Body of pancreas (tissue), 4 donors: ENCODE measurements around the gene ACADSB. TPM values are rescaled to one million over a fixed set of nuclear protein-coding genes. Genes with fewer than 3 reads are reported as not detected.

Experiments
- ATAC-seq: fragments of 150-250 bp; one replicate; pipeline ENCODE4 v1.9.1; 2016
- DNase-seq, 4 donors: peaks; one replicate each; pipeline ENCODE4 v3.0.0-alpha.2; 2019
- H3K27ac ChIP-seq, 4 donors: fragments of 200-600 bp; sonication (generic); 1 replicate in 3 of 4; 2 replicates in 1 of 4; pipeline versions ENCODE4 v1.5.1 to v1.6.1; 2016 to 2019; ENCODE audit warnings: mild to moderate bottlenecking in 1 of 4, mixed read lengths in 1 of 4, moderate library complexity in 1 of 4
- H3K27me3 ChIP-seq, 2 donors: fragments of 200-600 bp; sonication (generic); one replicate each; pipeline ENCODE4 v1.6.0; 2016; ENCODE audit warnings: mild to moderate bottlenecking in 1 of 2
- H3K36me3 ChIP-seq, 2 donors: fragments of 200-600 bp; sonication (generic); replicated peaks in 1 of 2; 2 replicates each; pipeline ENCODE4 v1.5.1; 2016; ENCODE audit warnings: low read depth in 2 of 2; ENCODE audit not compliant: insufficient read depth in 1 of 2
- H3K4me1 ChIP-seq: fragments of 200-600 bp; sonication (generic); one replicate; pipeline ENCODE4 v1.6.0; 2016
- H3K4me3 ChIP-seq, 2 donors: fragments of 200-600 bp; sonication (generic); 1 replicate in 1 of 2; 2 replicates in 1 of 2; pipeline ENCODE4 v1.5.1; 2016 to 2019
- H3K9me3 ChIP-seq, 3 donors: fragments of 200-600 bp; sonication (generic); 1 replicate in 2 of 3; 2 replicates in 1 of 3; pipeline ENCODE4 v1.5.1; 2016
- POLR2A ChIP-seq, 3 donors: fragments of 450-650 bp; IDR thresholded peaks; one replicate each; pipeline ENCODE4 v1.6.1; 2016; ENCODE audit warnings: antibody characterized with exemption in 3 of 3, mild to moderate bottlenecking in 2 of 3
- WGBS, 2 donors: methylation state at CpG; one replicate each; pipeline ENCODE4 v1.1.5; 2017; 5-methylcytosine and 5-hydroxymethylcytosine counted together
- intact Hi-C: fragments of 100-400 bp; cut with DNase I; formaldehyde crosslinking; loops from one replicate; pipeline ENCODE4 v1.15.1; 2023
- total RNA-seq, 2 donors: library from RNA; depleted of rRNA; stranded (reverse); fragments of >200 nt; gene quantifications; one replicate each; pipeline ENCODE4 v1.1.0, GENCODE V29; 2016
- TF ChIP-seq, protein P1 (sequence below), 7 experiments: fragments of 450-650 bp in 4 of 7; fragments of 200-600 bp in 3 of 7; sonication (generic) in 3 of 7; IDR thresholded peaks; one replicate each; pipeline ENCODE4 v1.5.1; 2016 to 2019; ENCODE audit warnings: antibody characterized with exemption in 7 of 7

The ACADSB gene
- total RNA-seq, 2 donors from 2014 or later: 13.8 to 21.8 TPM

DNA sequence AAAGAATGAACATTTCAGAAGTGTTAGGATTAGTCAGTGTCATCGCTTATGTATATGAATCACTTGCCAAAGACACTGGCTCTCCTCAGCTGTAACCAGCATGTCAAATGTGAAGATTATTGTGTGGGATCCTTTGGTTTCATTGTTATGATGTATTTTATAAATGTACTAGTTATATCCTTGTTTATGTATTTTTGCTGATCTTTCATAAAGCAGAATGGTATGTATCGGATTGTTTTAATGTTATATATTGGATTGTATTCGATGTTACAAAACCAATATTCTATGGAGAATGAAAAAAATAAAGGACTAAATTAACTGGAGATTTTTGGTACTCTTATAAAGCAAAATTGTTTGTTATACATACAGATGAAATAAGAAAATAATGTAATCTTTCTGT, 49.2 kb downstream of the ACADSB start:
- intact Hi-C loops: no loop called here
- no peak for ATAC-seq
- Histone ChIP-seq H3K27me3 (no peaks in the 10 kb centered on the region), H3K9me3 (no peaks in the 10 kb centered on the region), H3K36me3 (no peaks in the 10 kb centered on the region), H3K4me1 (no peaks in the 10 kb centered on the region), H3K4me3 (no peak overlapping the region), H3K27ac (no peak overlapping the region)
- DNase-seq: no peak
- no peak for TF ChIP-seq POLR2A (IDR thresholded peaks at IDR 0.05)
- TF ChIP-seq, protein P1, sequence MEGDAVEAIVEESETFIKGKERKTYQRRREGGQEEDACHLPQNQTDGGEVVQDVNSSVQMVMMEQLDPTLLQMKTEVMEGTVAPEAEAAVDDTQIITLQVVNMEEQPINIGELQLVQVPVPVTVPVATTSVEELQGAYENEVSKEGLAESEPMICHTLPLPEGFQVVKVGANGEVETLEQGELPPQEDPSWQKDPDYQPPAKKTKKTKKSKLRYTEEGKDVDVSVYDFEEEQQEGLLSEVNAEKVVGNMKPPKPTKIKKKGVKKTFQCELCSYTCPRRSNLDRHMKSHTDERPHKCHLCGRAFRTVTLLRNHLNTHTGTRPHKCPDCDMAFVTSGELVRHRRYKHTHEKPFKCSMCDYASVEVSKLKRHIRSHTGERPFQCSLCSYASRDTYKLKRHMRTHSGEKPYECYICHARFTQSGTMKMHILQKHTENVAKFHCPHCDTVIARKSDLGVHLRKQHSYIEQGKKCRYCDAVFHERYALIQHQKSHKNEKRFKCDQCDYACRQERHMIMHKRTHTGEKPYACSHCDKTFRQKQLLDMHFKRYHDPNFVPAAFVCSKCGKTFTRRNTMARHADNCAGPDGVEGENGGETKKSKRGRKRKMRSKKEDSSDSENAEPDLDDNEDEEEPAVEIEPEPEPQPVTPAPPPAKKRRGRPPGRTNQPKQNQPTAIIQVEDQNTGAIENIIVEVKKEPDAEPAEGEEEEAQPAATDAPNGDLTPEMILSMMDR (IDR thresholded peaks at IDR 0.05): no peak
- 94 to 95% methylated on average over 3 of the region's 3 CpGs for WGBS, 2 donors

DNA sequence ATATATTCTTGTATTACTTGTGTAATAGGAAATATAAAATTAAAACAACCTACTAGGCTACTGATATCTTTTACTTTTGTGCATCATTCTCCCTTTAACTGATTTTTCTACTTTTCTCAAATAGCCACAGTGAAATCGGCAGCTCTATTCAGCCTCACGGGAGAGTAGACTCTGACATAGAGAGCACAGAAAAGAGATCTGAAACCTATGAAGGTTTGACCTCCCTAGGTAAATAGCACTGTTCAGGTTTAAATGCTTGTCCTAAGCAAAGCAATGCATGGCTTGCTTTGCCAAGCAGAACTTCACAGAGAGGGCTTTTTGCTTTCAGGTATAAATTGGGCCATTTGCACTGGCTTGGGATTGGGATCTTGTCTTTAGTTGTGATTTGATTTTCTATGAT, 53.1 kb downstream of the ACADSB start:
- DNase-seq: no peak
- no peak for ATAC-seq
- Histone ChIP-seq H3K27ac (no peak overlapping the region), H3K4me3 (no peak overlapping the region), H3K9me3 (no peaks in the 10 kb centered on the region), H3K4me1 (no peaks in the 10 kb centered on the region), H3K36me3 (no peaks in the 10 kb centered on the region), H3K27me3 (no peaks in the 10 kb centered on the region)
- WGBS, 2 donors: 76 to 81% methylated on average over 2 of the region's 2 CpGs
- intact Hi-C loops: no loop called here
- TF ChIP-seq, protein P1 (IDR thresholded peaks at IDR 0.05): no peak
- TF ChIP-seq POLR2A (IDR thresholded peaks at IDR 0.05): no peak

DNA sequence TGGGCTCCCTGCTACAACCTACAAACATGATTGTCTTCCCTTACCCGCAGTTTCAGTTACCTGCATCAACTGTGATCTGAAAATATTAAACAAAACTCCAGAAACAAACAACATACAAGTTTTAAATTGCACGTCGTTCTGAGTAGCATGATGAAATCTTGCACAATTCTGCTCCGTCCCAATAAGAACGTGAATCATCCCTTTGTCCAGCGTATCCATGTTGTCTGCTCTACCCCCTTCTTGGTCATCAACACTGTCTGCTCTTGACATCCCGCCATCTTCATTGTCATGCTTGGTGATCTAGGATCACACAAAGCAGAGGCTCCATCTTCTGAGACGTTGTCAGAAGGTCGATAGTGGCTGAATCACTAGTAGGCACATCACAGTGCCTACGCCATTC, 53.9 kb downstream of the ACADSB start:
- no peak overlapping the region for H3K27ac ChIP-seq
- no peaks in the 10 kb centered on the region for H3K27me3 ChIP-seq
- no peak for TF ChIP-seq POLR2A (IDR thresholded peaks at IDR 0.05)
- TF ChIP-seq, protein P1 (IDR thresholded peaks at IDR 0.05): no peak
- no peaks in the 10 kb centered on the region for H3K9me3 ChIP-seq
- H3K4me1 ChIP-seq: no peaks in the 10 kb centered on the region
- H3K4me3 ChIP-seq: no peak overlapping the region
- DNase-seq (no peak), ATAC-seq (no peak)
- intact Hi-C loops: no loop called here
- H3K36me3 ChIP-seq: no peaks in the 10 kb centered on the region
- 67 to 74% methylated on average over 10 of the region's 10 CpGs for WGBS, 2 donors

DNA sequence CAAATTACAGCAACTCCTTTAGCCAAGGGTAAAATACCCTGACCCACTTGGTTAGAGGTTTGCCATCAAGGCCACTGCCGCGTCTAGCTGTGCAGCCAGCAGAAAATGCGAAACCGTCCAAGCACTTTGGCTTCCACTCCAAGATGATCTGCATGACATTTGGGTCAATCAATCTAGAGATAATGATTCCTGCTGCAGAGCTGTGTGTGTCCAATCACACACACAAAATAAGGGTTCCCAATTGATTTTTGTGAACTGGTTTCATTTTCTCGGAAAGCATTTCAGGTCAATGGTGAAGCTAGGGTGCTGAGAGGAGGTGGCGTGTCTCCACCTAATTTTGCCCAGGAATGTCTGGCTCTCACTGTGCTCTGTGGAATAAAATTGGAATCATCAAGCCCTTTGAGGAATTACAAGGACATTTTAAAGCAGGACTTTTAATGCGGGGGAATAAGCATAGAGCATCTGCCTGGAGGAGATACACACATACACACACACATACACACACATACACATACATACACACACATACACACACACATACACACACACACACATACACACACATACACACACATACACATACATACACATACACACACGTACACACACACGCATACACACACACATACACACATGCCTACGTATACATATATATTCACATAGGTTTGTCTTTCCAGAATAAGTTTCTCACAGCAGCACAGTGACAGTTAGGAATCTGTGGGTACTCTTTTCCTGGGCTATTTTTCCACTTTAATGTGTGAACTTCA, 59.5 kb downstream of the ACADSB start:
- 76 to 79% methylated on average over 8 to 10 of the region's 10 CpGs for WGBS, 2 donors
- Histone ChIP-seq H3K36me3 (no peaks in the 10 kb centered on the region), H3K27me3 (no peaks in the 10 kb centered on the region), H3K4me3 (no peak overlapping the region), H3K9me3 (no peaks in the 10 kb centered on the region), H3K27ac (no peak overlapping the region), H3K4me1 (no peaks in the 10 kb centered on the region)
- intact Hi-C loops: no loop called here
- TF ChIP-seq, protein P1 (IDR thresholded peaks at IDR 0.05): no peak
- no peak for TF ChIP-seq POLR2A (IDR thresholded peaks at IDR 0.05)
- ATAC-seq: no peak
- no peak for DNase-seq
